H9 (cell line): Measurements from ENCODE around the gene SMIM12. TPM values are rescaled to one million over a fixed set of nuclear protein-coding genes. Genes with fewer than 3 reads are reported as not detected.

ENCODE experiments used
- DNase-seq: peaks from one replicate; pipeline ENCODE4 v3.0.0-alpha.2; 2017
- H2AFZ ChIP-seq: one replicate; pipeline ENCODE4 v1.6.1; 2013; ENCODE audit warnings: mild to moderate bottlenecking, low read length, control low read depth, moderate library complexity
- H2AK5ac ChIP-seq: 2 replicates; pipeline ENCODE4 v1.6.1; 2013; ENCODE audit warnings: low read length, control low read depth, mixed read lengths; ENCODE audit not compliant: insufficient read length
- H2BK120ac ChIP-seq: one replicate; pipeline ENCODE4 v1.6.1; 2013; ENCODE audit warnings: low read depth, mild to moderate bottlenecking, low read length, control low read depth, inconsistent platforms; ENCODE audit not compliant: poor library complexity, severe bottlenecking
- H2BK12ac ChIP-seq: 2 replicates; pipeline ENCODE4 v1.6.1; 2013; ENCODE audit warnings: low read length, control low read depth, mixed read lengths, low read depth; ENCODE audit not compliant: insufficient read length
- H2BK15ac ChIP-seq: 2 replicates; pipeline ENCODE4 v1.6.1; 2013; ENCODE audit warnings: low read depth, low read length, control low read depth
- H2BK20ac ChIP-seq: one replicate; pipeline ENCODE4 v1.6.1; 2013; ENCODE audit warnings: low read depth, mild to moderate bottlenecking, low read length, control low read depth, inconsistent platforms; ENCODE audit not compliant: poor library complexity, severe bottlenecking
- H2BK5ac ChIP-seq: 2 replicates; pipeline ENCODE4 v1.6.1; 2013; ENCODE audit warnings: low read length, control low read depth, mixed read lengths; ENCODE audit not compliant: insufficient read length
- H3K14ac ChIP-seq: 2 replicates; pipeline ENCODE4 v1.6.1; 2013; ENCODE audit warnings: low read length, control low read depth; ENCODE audit not compliant: insufficient read depth
- H3K18ac ChIP-seq: 2 replicates; pipeline ENCODE4 v1.6.1; 2013; ENCODE audit warnings: low read depth, mild to moderate bottlenecking, mixed read lengths, low read length, control low read depth; ENCODE audit not compliant: insufficient read length
- H3K23ac ChIP-seq: 2 replicates; pipeline ENCODE4 v1.6.1; 2013; ENCODE audit warnings: low read length, control low read depth, mixed read lengths, low read depth; ENCODE audit not compliant: insufficient read length
- H3K23me2 ChIP-seq: 2 replicates; pipeline ENCODE4 v1.6.1; 2013; ENCODE audit warnings: low read depth, mild to moderate bottlenecking, mixed read lengths, low read length, control low read depth; ENCODE audit not compliant: insufficient read length, poor library complexity, severe bottlenecking
- H3K27ac ChIP-seq: 2 replicates; pipeline ENCODE4 v1.5.1; 2013; ENCODE audit warnings: low read length, control low read depth, mixed read lengths, low read depth; ENCODE audit not compliant: insufficient read length
- H3K27me3 ChIP-seq: 2 replicates; pipeline ENCODE4 v1.6.1; 2013; ENCODE audit warnings: low read length, control low read depth, inconsistent platforms; ENCODE audit not compliant: insufficient read depth
- H3K4ac ChIP-seq: 2 replicates; pipeline ENCODE4 v1.6.1; 2013; ENCODE audit warnings: low read depth, mild to moderate bottlenecking, control low read depth, inconsistent platforms, low read length, moderate library complexity
- H3K4me1 ChIP-seq: 2 replicates; pipeline ENCODE4 v1.6.1; 2013; ENCODE audit warnings: low read length, control low read depth, inconsistent platforms; ENCODE audit not compliant: insufficient read depth
- H3K4me2 ChIP-seq: 2 replicates; pipeline ENCODE4 v1.6.1; 2013; ENCODE audit warnings: low read length, control low read depth, mixed read lengths; ENCODE audit not compliant: insufficient read length, insufficient read depth
- H3K56ac ChIP-seq: 2 replicates; pipeline ENCODE4 v1.6.1; 2013; ENCODE audit warnings: low read depth, mild to moderate bottlenecking, mixed read lengths, low read length, control low read depth; ENCODE audit not compliant: insufficient read length
- H3K79me1 ChIP-seq: 2 replicates; pipeline ENCODE4 v1.6.1; 2013; ENCODE audit warnings: low read depth, mild to moderate bottlenecking, moderate library complexity, low read length, control low read depth, inconsistent platforms; ENCODE audit not compliant: insufficient read depth, poor library complexity, severe bottlenecking
- H3K79me2 ChIP-seq: 2 replicates; pipeline ENCODE4 v1.6.1; 2013; ENCODE audit warnings: low read length, control low read depth, inconsistent platforms; ENCODE audit not compliant: insufficient read depth
- H3K9ac ChIP-seq: 2 replicates; pipeline ENCODE4 v1.6.1; 2013; ENCODE audit warnings: low read length, control low read depth, mixed read lengths; ENCODE audit not compliant: insufficient read length; ENCODE audit errors: extremely low read depth
- H3K9me3 ChIP-seq: one replicate; pipeline ENCODE4 v1.6.1; 2013; ENCODE audit warnings: low read depth, low read length, inconsistent platforms; ENCODE audit not compliant: control insufficient read depth
- H3T11ph ChIP-seq: one replicate; pipeline ENCODE4 v1.6.1; 2013; ENCODE audit warnings: mild to moderate bottlenecking, low read length, control low read depth, inconsistent platforms
- H4K20me1 ChIP-seq: one replicate; pipeline ENCODE4 v1.6.1; 2013; ENCODE audit not compliant: control insufficient read depth, insufficient read length, insufficient read depth
- H4K5ac ChIP-seq: 2 replicates; pipeline ENCODE4 v1.6.1; 2013; ENCODE audit warnings: low read depth, mild to moderate bottlenecking, mixed read lengths, low read length, control low read depth; ENCODE audit not compliant: insufficient read length
- H4K8ac ChIP-seq: replicated peaks from 2 replicates; pipeline ENCODE4 v1.6.1; 2013; ENCODE audit warnings: low read length, control low read depth, mixed read lengths, low read depth; ENCODE audit not compliant: insufficient read length
- H4K91ac ChIP-seq: 2 replicates; pipeline ENCODE4 v1.6.1; 2013; ENCODE audit warnings: low read depth, mild to moderate bottlenecking, moderate library complexity, mixed read lengths, low read length, control low read depth; ENCODE audit not compliant: insufficient read length
- H3K27ac Mint-ChIP-seq, 3 experiments: 2 replicates in 2 of 3; 3 replicates in 1 of 3; pipeline ENCODE4 v1.8.0; 2020 to 2021; ENCODE audit warnings: mixed read lengths in 3 of 3, mild to moderate bottlenecking in 1 of 3, moderate library complexity in 1 of 3
- H3K27me3 Mint-ChIP-seq: 2 replicates; pipeline ENCODE4 v1.8.0; 2021; ENCODE audit warnings: low read depth, mild to moderate bottlenecking, moderate library complexity, mixed read lengths
- H3K36me3 Mint-ChIP-seq, 3 experiments: 2 replicates in 2 of 3; 3 replicates in 1 of 3; pipeline ENCODE4 v1.8.0; 2020 to 2021; ENCODE audit warnings: low read depth in 3 of 3, mixed read lengths in 3 of 3; ENCODE audit not compliant: insufficient read depth in 1 of 3
- H3K4me1 Mint-ChIP-seq, 2 experiments: 2 replicates each; pipeline ENCODE4 v1.8.0; 2020; ENCODE audit warnings: mixed read lengths in 2 of 2
- H3K4me3 Mint-ChIP-seq, 2 experiments: 2 replicates in 1 of 2; 3 replicates in 1 of 2; pipeline ENCODE4 v1.8.0; 2020 to 2021; ENCODE audit warnings: mild to moderate bottlenecking in 2 of 2, mixed read lengths in 2 of 2, moderate library complexity in 1 of 2
- H3K9me3 Mint-ChIP-seq, 2 experiments: 2 replicates in 1 of 2; 3 replicates in 1 of 2; pipeline ENCODE4 v1.8.0; 2020; ENCODE audit warnings: mild to moderate bottlenecking in 2 of 2, mixed read lengths in 2 of 2, moderate library complexity in 1 of 2
- CTCF ChIP-seq: fragments of 200-600 bp; sonication (generic); conservative IDR thresholded peaks from 3 replicates; pipeline ENCODE4 v1.8.0; 2021; ENCODE audit warnings: antibody characterized with exemption, mild to moderate bottlenecking
- WGBS: extraction: QIAGEN DNeasy Blood & Tissue Kit; methylation state at CpG from one replicate; pipeline ENCODE4 v1.1.7; 2013; ENCODE audit warnings: missing lambda C conversion rate, low lambda C conversion rate, mixed read lengths; ENCODE audit not compliant: insufficient read length; ENCODE audit errors: extremely low coverage; 5-methylcytosine and 5-hydroxymethylcytosine counted together
- total RNA-seq: library from RNA; stranded (reverse); gene quantifications from 2 replicates; pipeline ENCODE4 v1.2.1, GENCODE V29; 2021

Gene SMIM12
- total RNA-seq, 1 experiment from 2014 or later = 40.9 TPM

GRCh38 chr1:34907487-34908090 lies 48.0 kb upstream of the SMIM12 start:
- Histone ChIP-seq H3K9me3 (no peaks in the 10 kb centered on the region), H4K5ac (no peak overlapping the region), H3K4ac (no peak overlapping the region), H3K4me1 (no peaks in the 10 kb centered on the region), H2AK5ac (no peak overlapping the region), H3K27me3 (no peaks in the 10 kb centered on the region), H2AFZ (no peak overlapping the region), H2BK12ac (no peak overlapping the region), H2BK5ac (no peak overlapping the region), H3K9ac (no peak overlapping the region), H3K23ac (no peak overlapping the region), H3K56ac (no peak overlapping the region), H3K18ac (no peak overlapping the region), H2BK120ac (no peak overlapping the region), H3K79me2 (no peaks in the 10 kb centered on the region), H3T11ph (no peak overlapping the region), H3K23me2 (no peaks in the 10 kb centered on the region), H3K79me1 (no peaks in the 10 kb centered on the region), H3K14ac (no peak overlapping the region), H3K4me2 (no peak overlapping the region), H4K20me1 (no peaks in the 10 kb centered on the region), H4K8ac (no peak overlapping the region), H3K27ac (no peak overlapping the region), H2BK15ac (no peak overlapping the region), H4K91ac (no peak overlapping the region), H2BK20ac (no peak overlapping the region)
- no peak overlapping the region for H3K4me3 Mint-ChIP-seq
- peaks cover 0 to 4% of the 10 kb centered on the region in 2 experiments; a peak in 1 of 4 replicates for H3K4me1 Mint-ChIP-seq
- no peaks in the 10 kb centered on the region; a peak in 1 of 5 replicates for H3K9me3 Mint-ChIP-seq
- no peak for DNase-seq
- no CpG with 5 or more reads among the region's 5 CpGs for WGBS
- peaks cover 11% of the 10 kb centered on the region for H3K27me3 Mint-ChIP-seq
- no peak overlapping the region for H3K27ac Mint-ChIP-seq
- no peak for TF ChIP-seq CTCF
- no peaks in the 10 kb centered on the region for H3K36me3 Mint-ChIP-seq
